ENCODE measurements around the gene ZFHX3.

Gene ZFHX3

DNA sequence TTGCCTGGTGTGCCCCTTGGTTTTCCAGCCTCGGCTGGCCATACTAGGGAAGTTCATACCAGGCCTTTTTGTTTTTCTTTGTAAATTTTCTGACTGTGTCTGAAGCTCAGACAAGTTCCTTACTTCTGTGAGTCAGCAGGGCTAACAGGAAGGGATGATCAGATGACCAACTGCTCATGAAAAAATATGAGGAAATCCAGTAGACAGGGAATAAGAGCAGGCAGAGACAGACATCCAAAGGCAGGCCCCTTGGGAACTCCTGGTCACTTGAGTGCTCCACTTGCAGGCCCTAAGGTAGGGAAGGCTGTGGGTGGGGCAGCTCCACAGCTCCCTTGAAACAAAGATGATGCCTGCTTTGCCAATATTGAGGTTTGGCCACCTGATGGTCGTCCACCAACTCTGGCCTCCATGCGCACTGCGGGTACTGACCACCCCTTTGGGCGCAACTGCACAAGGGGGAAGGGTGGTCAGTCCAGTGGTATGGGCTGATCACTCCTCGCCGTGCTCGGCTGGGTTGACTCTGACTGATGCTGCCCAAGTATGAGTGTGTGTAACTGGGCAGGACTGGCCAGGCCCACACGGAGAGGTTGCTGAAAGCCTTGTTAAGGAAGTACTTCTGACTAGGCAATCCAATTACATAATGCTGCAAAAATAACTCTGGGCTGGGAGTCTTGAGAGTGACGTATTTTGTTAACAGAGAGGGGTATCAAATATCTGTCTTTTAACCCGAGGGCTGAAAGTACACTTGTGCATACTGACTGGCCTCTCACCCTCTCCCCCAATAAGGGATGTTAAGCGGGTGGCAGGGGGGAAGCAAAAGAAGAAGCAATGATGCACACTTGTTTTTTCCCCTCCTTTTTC lies 20.8 kb upstream of the ZFHX3 start:
- in situ Hi-C loops (cut with HindIII; ENCODE audit: low sequenced_read_pairs): no loop called here
- no peak overlapping the region for H3K4me3 ChIP-seq (ENCODE audit: low read depth, low read length)
- TF ChIP-seq, protein P1, sequence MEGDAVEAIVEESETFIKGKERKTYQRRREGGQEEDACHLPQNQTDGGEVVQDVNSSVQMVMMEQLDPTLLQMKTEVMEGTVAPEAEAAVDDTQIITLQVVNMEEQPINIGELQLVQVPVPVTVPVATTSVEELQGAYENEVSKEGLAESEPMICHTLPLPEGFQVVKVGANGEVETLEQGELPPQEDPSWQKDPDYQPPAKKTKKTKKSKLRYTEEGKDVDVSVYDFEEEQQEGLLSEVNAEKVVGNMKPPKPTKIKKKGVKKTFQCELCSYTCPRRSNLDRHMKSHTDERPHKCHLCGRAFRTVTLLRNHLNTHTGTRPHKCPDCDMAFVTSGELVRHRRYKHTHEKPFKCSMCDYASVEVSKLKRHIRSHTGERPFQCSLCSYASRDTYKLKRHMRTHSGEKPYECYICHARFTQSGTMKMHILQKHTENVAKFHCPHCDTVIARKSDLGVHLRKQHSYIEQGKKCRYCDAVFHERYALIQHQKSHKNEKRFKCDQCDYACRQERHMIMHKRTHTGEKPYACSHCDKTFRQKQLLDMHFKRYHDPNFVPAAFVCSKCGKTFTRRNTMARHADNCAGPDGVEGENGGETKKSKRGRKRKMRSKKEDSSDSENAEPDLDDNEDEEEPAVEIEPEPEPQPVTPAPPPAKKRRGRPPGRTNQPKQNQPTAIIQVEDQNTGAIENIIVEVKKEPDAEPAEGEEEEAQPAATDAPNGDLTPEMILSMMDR (IDR thresholded peaks at IDR 0.05; ENCODE audit: low read depth, low read length, missing control alignments): no peak
- no peak for DNase-seq (ENCODE audit: low read depth)

GRCh38 chr16:73067671-73068540 lies 20.0 kb upstream of the ZFHX3 start:
- no peak overlapping the region for H3K4me3 ChIP-seq (ENCODE audit: low read depth, low read length)
- TF ChIP-seq, protein P1 (IDR thresholded peaks at IDR 0.05; ENCODE audit: low read depth, low read length, missing control alignments): no peak
- no peak for DNase-seq (ENCODE audit: low read depth)
- in situ Hi-C loops (cut with HindIII; ENCODE audit: low sequenced_read_pairs): no loop called here

DNA sequence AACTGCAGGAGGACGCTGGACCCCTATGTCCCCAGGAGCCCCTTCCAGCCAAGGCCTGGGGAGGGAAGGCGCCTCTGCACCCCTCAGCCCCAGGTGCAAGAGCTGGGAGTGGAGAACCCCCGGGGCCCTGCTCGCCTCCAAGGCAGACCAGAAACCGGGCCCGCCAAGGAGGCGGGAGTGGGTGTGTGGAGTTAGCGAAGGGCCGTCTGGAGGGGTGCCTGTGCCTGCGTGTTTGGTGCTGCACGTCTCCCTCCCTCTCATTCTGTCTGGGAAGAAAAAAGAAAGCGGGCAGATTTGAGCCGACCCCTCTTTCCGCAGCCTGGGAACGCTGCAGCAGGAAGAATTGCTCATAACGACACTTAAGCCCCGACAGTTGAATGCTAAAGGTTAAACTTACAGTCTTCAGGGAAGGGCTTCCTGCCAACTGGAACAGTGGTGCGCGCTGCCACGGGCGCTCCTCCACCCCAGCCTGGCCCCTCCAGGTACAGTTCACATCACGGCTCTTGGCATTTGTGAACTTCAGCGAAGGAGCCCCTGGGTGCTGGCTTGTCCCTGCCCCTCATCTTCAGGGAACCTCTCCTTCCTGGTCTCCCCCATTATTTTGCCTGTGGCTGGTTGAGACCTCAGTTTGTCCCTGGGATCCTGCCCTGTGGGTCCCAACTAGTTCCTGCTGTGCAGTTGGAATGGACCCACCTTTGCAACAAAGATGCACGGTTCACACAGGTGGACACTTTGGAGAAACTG lies 19.2 kb upstream of the ZFHX3 start:
- in situ Hi-C loops (cut with HindIII; ENCODE audit: low sequenced_read_pairs): no loop called here

GRCh38 chr16:73066331-73066926 lies 18.5 kb upstream of the ZFHX3 start:
- no peak for DNase-seq (ENCODE audit: low read depth)
- TF ChIP-seq, protein P1 (IDR thresholded peaks at IDR 0.05; ENCODE audit: low read depth, low read length, missing control alignments): no peak
- in situ Hi-C loops (cut with HindIII; ENCODE audit: low sequenced_read_pairs): no loop called here
- no peak overlapping the region for H3K4me3 ChIP-seq (ENCODE audit: low read depth, low read length)

More for the DNA sequence above, 19.2 kb upstream of the ZFHX3 start:
- no peak overlapping the region for H3K4me3 ChIP-seq (ENCODE audit: low read depth, low read length)
- no peak for DNase-seq (ENCODE audit: low read depth)
- TF ChIP-seq, protein P1 (IDR thresholded peaks at IDR 0.05; ENCODE audit: low read depth, low read length, missing control alignments): no peak

DNA sequence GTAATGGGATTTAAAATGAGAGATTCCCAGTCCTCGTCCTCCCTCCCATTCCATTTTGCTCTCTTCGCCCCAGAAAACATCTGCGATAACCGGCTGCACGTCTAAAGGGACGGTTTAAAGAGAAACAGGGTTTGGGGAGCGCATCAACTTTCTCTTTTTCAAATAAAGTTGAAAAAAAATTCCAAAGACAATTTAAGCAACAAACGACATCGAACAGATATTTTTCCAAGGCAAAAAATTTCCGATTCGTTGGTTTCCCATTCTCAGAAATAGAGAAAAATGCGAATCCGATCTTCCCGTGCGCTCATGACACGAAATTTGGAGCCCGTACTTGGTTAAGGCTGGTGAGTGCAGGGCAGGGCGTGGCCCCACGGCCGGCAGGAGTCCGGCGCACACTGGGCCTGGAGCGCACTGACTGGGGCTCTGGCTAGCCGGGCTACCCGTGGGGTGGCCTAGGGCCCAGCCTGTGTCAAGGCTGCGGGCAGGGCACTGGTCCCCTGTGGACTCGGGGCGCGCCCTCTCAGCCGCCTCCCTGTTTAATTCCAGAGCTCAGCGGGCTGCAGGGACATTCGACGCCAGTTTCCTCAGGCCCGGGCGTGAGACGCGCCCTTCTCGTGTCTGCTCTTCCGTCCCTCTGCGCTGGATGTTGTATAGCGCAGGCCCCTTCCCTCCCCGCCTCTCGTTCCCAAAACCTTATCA lies 17.9 kb upstream of the ZFHX3 start:
- TF ChIP-seq, protein P1 (IDR thresholded peaks at IDR 0.05; ENCODE audit: low read depth, low read length, missing control alignments): no peak
- no peak overlapping the region for H3K4me3 ChIP-seq (ENCODE audit: low read depth, low read length)
- in situ Hi-C loops (cut with HindIII; ENCODE audit: low sequenced_read_pairs): no loop called here
- DNase-seq (ENCODE audit: low read depth): no peak

All from astrocyte of the cerebellum (primary cell).